Esophagus squamous epithelium (tissue), 5 donors: ENCODE results near the gene TMTC1. TPM values are rescaled to one million over a fixed set of nuclear protein-coding genes. Genes with fewer than 3 reads are reported as not detected.
A peak's percentile ranks its signal among the peaks of the same experiment; 100 is the strongest.

Source experiments
- DNase-seq: peaks from one replicate; lab custom pipeline; 2025; lab: John Stamatoyannopoulos, UW
- H3K27ac ChIP-seq, 4 donors: fragments of 200-600 bp; sonication (generic); one replicate each; pipeline ENCODE4 v1.5.1; 2016 to 2019; ENCODE audit warnings: mild to moderate bottlenecking in 1 of 4
- H3K27me3 ChIP-seq, 4 donors: fragments of 200-600 bp; sonication (generic); 1 replicate in 3 of 4; 2 replicates in 1 of 4; pipeline versions ENCODE4 v1.5.1 to v1.6.0; 2017 to 2021; ENCODE audit warnings: antibody characterized with exemption in 1 of 4
- H3K36me3 ChIP-seq, 3 donors: fragments of 200-600 bp; sonication (generic); one replicate each; pipeline ENCODE4 v1.5.1; 2016 to 2019
- H3K4me1 ChIP-seq, 3 donors: fragments of 200-600 bp; sonication (generic); one replicate each; pipeline ENCODE4 v1.5.1; 2017 to 2019
- H3K4me3 ChIP-seq, 4 donors: fragments of 200-600 bp; sonication (generic); 1 replicate in 3 of 4; 2 replicates in 1 of 4; pipeline ENCODE4 v1.5.1; 2016 to 2019; ENCODE audit warnings: mild to moderate bottlenecking in 2 of 4, moderate library complexity in 1 of 4
- H3K9me3 ChIP-seq, 3 donors: fragments of 200-600 bp; sonication (generic); one replicate each; pipeline ENCODE4 v1.5.1; 2016 to 2019
- CTCF ChIP-seq, 6 experiments: fragments of 450-650 bp in 4 of 6; fragments of 200-600 bp in 2 of 6; sonication (generic) in 2 of 6; IDR thresholded peaks; one replicate each; pipeline ENCODE4 v1.5.1; 2016 to 2019; ENCODE audit warnings: antibody characterized with exemption in 6 of 6, mild to moderate bottlenecking in 4 of 6, moderate library complexity in 4 of 6
- POLR2A ChIP-seq, 4 donors: fragments of 450-650 bp; IDR thresholded peaks; one replicate each; pipeline ENCODE4 v1.6.1; 2017; ENCODE audit warnings: antibody characterized with exemption in 4 of 4, mild to moderate bottlenecking in 4 of 4, moderate library complexity in 3 of 4
- WGBS, 2 donors: methylation state at CpG; one replicate each; pipeline ENCODE4 v1.1.5; 2018; 5-methylcytosine and 5-hydroxymethylcytosine counted together
- intact Hi-C: fragments of 100-400 bp; cut with DNase I; formaldehyde crosslinking; loops from one replicate; pipeline ENCODE4 v1.15.0; 2022
- total RNA-seq, 4 donors: library from RNA; depleted of rRNA; stranded (reverse); fragments of >200 nt; gene quantifications; one replicate each; pipeline ENCODE4 v1.1.0, GENCODE V29; 2016
- donor health status: DM: yes; HTN: yes; CAD: no.

Gene TMTC1
- total RNA-seq, 4 donors from 2014 or later, result 2.5 to 31.9 (median 14.7) TPM

GRCh38 chr12:29581631-29582030 is 202.1 kb downstream of the TMTC1 start:
- DNase-seq, result no peak
- Histone ChIP-seq H3K27me3 (no peaks in the 10 kb centered on the region), H3K4me3 (no peak overlapping the region), H3K4me1 (peaks cover 0 to 30% (median 0%) of the 10 kb centered on the region in 3 donors), H3K36me3 (no peaks in the 10 kb centered on the region), H3K9me3 (no peaks in the 10 kb centered on the region), H3K27ac (peak overlapping the region in 2 of 4 donors; percentile 46 to 49)
- WGBS, 2 donors, result 44 to 63% methylated on average over 4 of the region's 4 CpGs
- intact Hi-C loops, result no loop called here
- TF ChIP-seq CTCF (IDR thresholded peaks at IDR 0.05) (no peak), POLR2A (IDR thresholded peaks at IDR 0.05) (no peak)

GRCh38 chr12:29580971-29581370 is 202.8 kb downstream of the TMTC1 start:
- Histone ChIP-seq H3K4me3 (no peak overlapping the region), H3K27me3 (no peaks in the 10 kb centered on the region), H3K36me3 (no peaks in the 10 kb centered on the region), H3K4me1 (peaks cover 0 to 30% (median 0%) of the 10 kb centered on the region in 3 donors), H3K27ac (no peak overlapping the region), H3K9me3 (no peaks in the 10 kb centered on the region)
- no peak for DNase-seq
- 71 to 76% methylated on average over 1 of the region's 1 CpG for WGBS, 2 donors
- TF ChIP-seq POLR2A (IDR thresholded peaks at IDR 0.05), result no peak
- no peak for TF ChIP-seq CTCF (IDR thresholded peaks at IDR 0.05)
- intact Hi-C loops, result no loop called here

- H3K36me3 ChIP-seq, result no peaks in the 10 kb centered on the region
- peaks cover 0 to 28% (median 0%) of the 10 kb centered on the region in 3 donors for H3K4me1 ChIP-seq
- TF ChIP-seq CTCF (IDR thresholded peaks at IDR 0.05), result no peak
- TF ChIP-seq POLR2A (IDR thresholded peaks at IDR 0.05), result no peak
- no peak for DNase-seq
- H3K9me3 ChIP-seq, result no peaks in the 10 kb centered on the region
- no peak overlapping the region for H3K4me3 ChIP-seq
- intact Hi-C loops, result no loop called here
- H3K27ac ChIP-seq, result peak overlapping the region in 3 of 4 donors; percentile 5 to 47 (median 17)
- no peaks in the 10 kb centered on the region for H3K27me3 ChIP-seq
- WGBS, 2 donors, result 53 to 88% methylated on average over 3 of the region's 3 CpGs
Observed at GRCh38 chr12:29578731-29579130, 205.0 kb downstream of the TMTC1 start.

GRCh38 chr12:29578070-29578469 is 205.7 kb downstream of the TMTC1 start:
- Histone ChIP-seq H3K9me3 (no peaks in the 10 kb centered on the region), H3K4me3 (no peak overlapping the region), H3K36me3 (no peaks in the 10 kb centered on the region), H3K27me3 (no peaks in the 10 kb centered on the region), H3K4me1 (peaks cover 0 to 21% (median 0%) of the 10 kb centered on the region in 3 donors), H3K27ac (peak overlapping the region in 2 of 4 donors; percentile 5 to 47)
- DNase-seq, result no peak
- intact Hi-C loops, result no loop called here
- TF ChIP-seq CTCF (IDR thresholded peaks at IDR 0.05), result no peak
- TF ChIP-seq POLR2A (IDR thresholded peaks at IDR 0.05), result no peak
- WGBS, 2 donors, result 28 to 30% methylated on average over 1 of the region's 1 CpG

GRCh38 chr12:29574500-29574899 is 209.2 kb downstream of the TMTC1 start:
- no peak for DNase-seq
- TF ChIP-seq POLR2A (IDR thresholded peaks at IDR 0.05) (no peak), CTCF (IDR thresholded peaks at IDR 0.05) (no peak)
- peaks cover 0 to 2% (median 0%) of the 10 kb centered on the region in 3 donors for H3K4me1 ChIP-seq
- 72 to 78% methylated on average over 4 of the region's 4 CpGs for WGBS, 2 donors
- intact Hi-C loops, result no loop called here
- H3K27me3 ChIP-seq, result no peaks in the 10 kb centered on the region
- H3K9me3 ChIP-seq, result no peaks in the 10 kb centered on the region
- H3K4me3 ChIP-seq, result no peak overlapping the region
- peak overlapping the region in 1 of 4 donors; percentile 19 for H3K27ac ChIP-seq
- peaks cover 0 to 9% (median 0%) of the 10 kb centered on the region in 3 donors for H3K36me3 ChIP-seq
